ENCODE measurements around the gene KLHL34.

The KLHL34 gene

DNA sequence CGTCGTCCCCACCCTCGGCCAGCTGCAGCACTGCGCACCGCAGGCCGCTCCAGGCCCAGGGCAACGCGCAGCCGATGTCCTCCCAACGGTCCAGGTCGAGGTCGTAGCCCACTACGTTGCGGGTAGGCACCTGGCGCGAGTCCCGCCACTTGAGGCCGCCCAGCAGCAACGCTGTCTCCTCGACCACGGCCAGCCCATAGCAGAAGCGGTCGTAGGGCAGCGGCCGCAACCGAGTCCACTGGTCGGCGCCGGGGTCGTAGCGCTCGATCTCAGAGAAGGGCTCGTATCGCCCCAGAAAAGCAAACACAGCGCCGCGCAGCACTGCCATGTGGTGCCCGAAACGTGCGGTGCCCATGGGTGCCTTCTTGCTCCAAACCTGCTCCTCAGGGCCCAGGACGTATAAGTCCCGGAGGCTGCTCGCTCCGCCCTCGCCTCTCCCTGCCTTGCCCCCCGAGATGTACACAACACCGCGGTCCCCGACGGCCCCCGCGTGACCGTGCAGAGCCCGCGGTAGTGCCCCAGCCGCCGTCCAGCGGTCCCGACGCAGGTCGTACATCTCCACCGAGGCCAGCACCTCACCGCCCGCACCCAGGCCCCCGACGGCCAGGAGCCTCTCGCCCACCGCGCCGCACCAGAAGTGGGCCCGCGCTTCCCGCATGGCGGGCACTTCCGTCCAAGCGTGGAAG lies 2.1 kb downstream of the KLHL34 start:
- H3K27ac ChIP-seq (ENCODE audit: low read depth, low read length) = no peak overlapping the region

GRCh38 chrX:21645886-21646285 lies 12.2 kb downstream of the KLHL34 start:
- Histone ChIP-seq H3K27ac (ENCODE audit: low read depth, low read length) (no peak overlapping the region), H3K36me3 (ENCODE audit: control insufficient read depth, insufficient read depth, low read length) (no peaks in the 10 kb centered on the region), H3K27me3 (ENCODE audit: control insufficient read depth, insufficient read depth, low read length) (no peaks in the 10 kb centered on the region), H3K4me3 (ENCODE audit: low read depth, low read length) (no peak overlapping the region), H3K4me1 (ENCODE audit: control insufficient read depth, insufficient read depth, low read length) (peaks cover 12% of the 10 kb centered on the region; the same call in 1 of the 2 replicates), H3K9me3 (ENCODE audit: control insufficient read depth, insufficient read depth, low read length) (no peaks in the 10 kb centered on the region), H3K9ac (ENCODE audit: low read depth, low read length) (no peak overlapping the region)

More for the DNA sequence above, 2.1 kb downstream of the KLHL34 start:
- Histone ChIP-seq H3K36me3 (ENCODE audit: control insufficient read depth, insufficient read depth, low read length) (0 out of 2 replicates have a peak, but pooled peaks cover 5% of the 10 kb centered on the region), H3K9ac (ENCODE audit: low read depth, low read length) (no peak overlapping the region), H3K9me3 (ENCODE audit: control insufficient read depth, insufficient read depth, low read length) (no peaks in the 10 kb centered on the region), H3K4me3 (ENCODE audit: low read depth, low read length) (no peak overlapping the region), H3K27me3 (ENCODE audit: control insufficient read depth, insufficient read depth, low read length) (no peaks in the 10 kb centered on the region), H3K4me1 (ENCODE audit: control insufficient read depth, insufficient read depth, low read length) (no peaks in the 10 kb centered on the region)

DNA sequence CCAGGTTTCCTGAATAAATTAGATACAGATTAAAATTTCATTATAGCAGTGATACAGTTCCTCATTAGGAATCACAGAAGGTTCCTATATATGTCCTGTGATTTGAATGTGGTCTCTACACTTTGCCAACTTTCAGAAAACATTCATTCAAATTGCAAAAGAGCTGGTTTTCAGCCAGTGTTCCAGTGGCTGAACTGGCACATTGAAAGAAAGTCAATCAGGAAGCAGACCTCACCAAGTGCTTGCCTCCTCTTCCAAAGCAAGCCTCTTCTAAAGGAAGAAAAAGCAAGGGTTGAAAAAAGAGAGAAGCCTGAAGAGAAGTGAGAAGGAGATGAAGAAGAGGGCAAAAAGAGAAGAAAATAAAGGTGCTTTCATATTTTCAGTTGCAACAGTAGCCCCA lies 12.7 kb downstream of the KLHL34 start:
- Histone ChIP-seq H3K36me3 (ENCODE audit: control insufficient read depth, insufficient read depth, low read length) (no peaks in the 10 kb centered on the region), H3K4me1 (ENCODE audit: control insufficient read depth, insufficient read depth, low read length) (peaks cover 12% of the 10 kb centered on the region; the same call in 1 of the 2 replicates), H3K27ac (ENCODE audit: low read depth, low read length) (no peak overlapping the region), H3K9me3 (ENCODE audit: control insufficient read depth, insufficient read depth, low read length) (no peaks in the 10 kb centered on the region), H3K9ac (ENCODE audit: low read depth, low read length) (no peak overlapping the region), H3K4me3 (ENCODE audit: low read depth, low read length) (no peak overlapping the region), H3K27me3 (ENCODE audit: control insufficient read depth, insufficient read depth, low read length) (no peaks in the 10 kb centered on the region)

DNA sequence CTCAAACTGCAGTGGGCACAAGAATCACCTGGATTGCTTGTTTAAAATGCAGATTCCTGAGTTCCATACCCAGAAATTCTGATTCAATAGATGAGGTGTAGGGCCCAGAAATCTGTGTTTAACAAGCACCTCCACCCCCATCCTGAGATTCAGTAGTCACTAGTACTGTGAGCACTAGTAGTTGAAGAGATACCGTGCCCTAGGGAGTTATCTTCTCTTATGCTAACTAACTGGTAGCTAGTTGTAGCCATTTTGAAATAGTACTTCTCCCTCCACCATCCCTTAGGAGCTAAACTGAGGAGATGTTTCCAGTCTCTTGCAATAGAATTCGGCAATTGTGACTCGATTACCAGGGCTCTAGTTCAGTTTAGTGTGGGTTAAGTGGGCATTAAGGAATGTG lies 18.4 kb downstream of the KLHL34 start:
- Histone ChIP-seq H3K36me3 (ENCODE audit: control insufficient read depth, insufficient read depth, low read length) (no peaks in the 10 kb centered on the region), H3K9ac (ENCODE audit: low read depth, low read length) (no peak overlapping the region), H3K27me3 (ENCODE audit: control insufficient read depth, insufficient read depth, low read length) (no peaks in the 10 kb centered on the region), H3K9me3 (ENCODE audit: control insufficient read depth, insufficient read depth, low read length) (no peaks in the 10 kb centered on the region), H3K4me3 (ENCODE audit: low read depth, low read length) (no peak overlapping the region), H3K27ac (ENCODE audit: low read depth, low read length) (no peak overlapping the region), H3K4me1 (ENCODE audit: control insufficient read depth, insufficient read depth, low read length) (peaks cover 9% of the 10 kb centered on the region)

DNA sequence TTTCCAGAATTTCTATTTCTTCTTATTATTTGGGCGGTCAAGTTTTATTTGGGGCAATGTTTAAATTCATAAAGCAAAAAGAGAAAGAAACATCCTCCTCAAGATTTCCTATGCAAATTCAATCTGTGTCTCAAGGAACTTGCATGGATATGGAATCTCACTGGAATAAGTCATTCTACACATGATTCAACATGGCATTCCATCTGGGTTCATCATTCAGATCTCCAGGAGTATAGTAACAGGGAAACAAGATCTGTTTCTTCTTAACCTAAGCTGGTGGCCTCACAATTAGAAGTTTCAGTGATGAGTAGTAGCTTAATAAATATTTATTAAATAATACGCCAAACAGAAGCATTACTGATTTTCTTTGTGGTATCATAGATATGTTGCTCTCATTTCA lies 19.8 kb downstream of the KLHL34 start:
- Histone ChIP-seq H3K9ac (ENCODE audit: low read depth, low read length) (no peak overlapping the region), H3K4me1 (ENCODE audit: control insufficient read depth, insufficient read depth, low read length) (peaks cover 14% of the 10 kb centered on the region), H3K27ac (ENCODE audit: low read depth, low read length) (no peak overlapping the region), H3K9me3 (ENCODE audit: control insufficient read depth, insufficient read depth, low read length) (no peaks in the 10 kb centered on the region), H3K27me3 (ENCODE audit: control insufficient read depth, insufficient read depth, low read length) (no peaks in the 10 kb centered on the region), H3K4me3 (ENCODE audit: low read depth, low read length) (no peak overlapping the region), H3K36me3 (ENCODE audit: control insufficient read depth, insufficient read depth, low read length) (no peaks in the 10 kb centered on the region)

GRCh38 chrX:21632027-21632426 lies 26.1 kb downstream of the KLHL34 start:
- H3K27ac ChIP-seq (ENCODE audit: low read depth, low read length) = no peak overlapping the region
- peaks cover 11% of the 10 kb centered on the region; the same call in 1 of the 2 replicates for H3K4me1 ChIP-seq (ENCODE audit: control insufficient read depth, insufficient read depth, low read length)
- no peak overlapping the region for H3K4me3 ChIP-seq (ENCODE audit: low read depth, low read length)
- no peaks in the 10 kb centered on the region for H3K27me3 ChIP-seq (ENCODE audit: control insufficient read depth, insufficient read depth, low read length)
- H3K36me3 ChIP-seq (ENCODE audit: control insufficient read depth, insufficient read depth, low read length) = no peaks in the 10 kb centered on the region
- no peaks in the 10 kb centered on the region for H3K9me3 ChIP-seq (ENCODE audit: control insufficient read depth, insufficient read depth, low read length)
- H3K9ac ChIP-seq (ENCODE audit: low read depth, low read length) = no peak overlapping the region

DNA sequence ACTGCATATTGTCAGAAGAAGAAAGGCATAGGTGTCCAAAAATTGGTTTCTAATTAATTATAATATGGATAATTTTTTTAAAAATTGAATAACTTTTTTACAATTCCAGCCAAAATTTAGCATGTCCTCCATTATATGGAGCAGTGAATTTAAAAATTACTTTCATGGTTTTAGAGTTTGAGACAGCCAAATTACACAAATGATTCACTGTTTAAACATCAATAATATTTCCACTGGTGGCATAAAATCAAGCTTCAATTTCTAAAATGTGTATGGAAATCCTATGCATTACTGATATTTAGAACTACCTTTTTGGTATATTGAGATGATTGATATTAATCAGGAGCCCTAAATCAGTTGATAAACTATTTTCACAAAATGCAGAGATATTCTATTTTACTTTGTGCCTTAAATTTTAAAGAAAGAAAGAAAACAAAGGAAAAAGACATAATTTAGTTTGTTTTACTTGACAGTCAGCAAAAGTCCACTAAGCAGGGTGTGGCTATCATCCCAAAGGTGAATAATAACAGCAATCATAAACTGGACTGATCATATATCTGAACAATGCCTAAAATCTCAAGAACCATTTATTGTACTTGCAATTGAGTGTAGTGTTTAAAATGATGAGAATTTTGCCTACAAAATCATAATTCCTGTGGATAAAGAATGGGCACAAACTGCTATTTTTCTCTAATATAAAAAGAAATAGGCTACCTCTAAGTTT lies 34.2 kb downstream of the KLHL34 start:
- Histone ChIP-seq H3K27me3 (ENCODE audit: control insufficient read depth, insufficient read depth, low read length) (no peaks in the 10 kb centered on the region), H3K27ac (ENCODE audit: low read depth, low read length) (no peak overlapping the region), H3K9ac (ENCODE audit: low read depth, low read length) (no peak overlapping the region), H3K4me1 (ENCODE audit: control insufficient read depth, insufficient read depth, low read length) (peaks cover 10% of the 10 kb centered on the region; the same call in 1 of the 2 replicates), H3K9me3 (ENCODE audit: control insufficient read depth, insufficient read depth, low read length) (no peaks in the 10 kb centered on the region), H3K36me3 (ENCODE audit: control insufficient read depth, insufficient read depth, low read length) (no peaks in the 10 kb centered on the region), H3K4me3 (ENCODE audit: low read depth, low read length) (no peak overlapping the region)

DNA sequence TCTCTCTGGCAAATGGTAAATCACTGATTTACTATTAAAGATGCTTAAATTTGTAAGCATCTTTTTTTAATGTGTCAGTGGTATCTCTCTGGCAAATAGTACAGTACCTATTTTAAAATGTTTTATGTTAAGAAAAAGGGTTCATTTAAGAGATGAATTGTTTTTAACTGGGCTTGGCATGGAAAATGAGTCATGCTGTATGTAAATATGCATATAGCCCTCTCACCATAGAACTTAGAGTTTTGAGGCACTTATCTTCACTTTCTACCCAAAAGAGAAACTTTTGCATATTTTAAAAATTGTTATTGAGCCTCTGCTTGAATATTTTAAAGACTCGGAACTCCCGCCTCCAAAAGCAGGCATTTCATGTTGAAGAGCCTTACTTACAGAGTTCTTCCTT lies 37.9 kb downstream of the KLHL34 start:
- H3K27ac ChIP-seq (ENCODE audit: low read depth, low read length) = no peak overlapping the region
- no peak overlapping the region for H3K4me3 ChIP-seq (ENCODE audit: low read depth, low read length)
- no peaks in the 10 kb centered on the region for H3K27me3 ChIP-seq (ENCODE audit: control insufficient read depth, insufficient read depth, low read length)
- no peak overlapping the region for H3K9ac ChIP-seq (ENCODE audit: low read depth, low read length)
- peaks cover 10% of the 10 kb centered on the region; the same call in 1 of the 2 replicates for H3K4me1 ChIP-seq (ENCODE audit: control insufficient read depth, insufficient read depth, low read length)
- H3K9me3 ChIP-seq (ENCODE audit: control insufficient read depth, insufficient read depth, low read length) = no peaks in the 10 kb centered on the region
- H3K36me3 ChIP-seq (ENCODE audit: control insufficient read depth, insufficient read depth, low read length) = no peaks in the 10 kb centered on the region

DNA sequence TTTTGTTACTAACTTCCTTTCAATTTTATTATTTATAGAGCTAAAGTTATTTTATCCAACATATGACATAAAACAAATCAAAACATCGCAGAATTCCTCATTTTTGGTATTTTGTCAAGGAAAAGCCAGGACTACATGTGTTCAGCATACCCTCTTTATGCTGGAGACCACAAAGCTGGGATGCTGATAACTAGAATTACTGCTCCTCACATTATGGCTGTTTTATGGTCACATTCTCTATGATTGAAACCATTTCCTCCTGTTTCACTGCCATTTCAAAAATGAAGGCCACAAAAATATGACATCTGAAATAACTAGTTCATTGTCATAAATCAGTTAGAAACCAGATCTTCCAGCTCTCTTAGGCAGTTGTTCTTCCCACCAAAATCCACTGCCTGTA lies 41.7 kb downstream of the KLHL34 start:
- H3K4me3 ChIP-seq (ENCODE audit: low read depth, low read length) = no peak overlapping the region
- H3K9me3 ChIP-seq (ENCODE audit: control insufficient read depth, insufficient read depth, low read length) = no peaks in the 10 kb centered on the region
- no peak overlapping the region for H3K27ac ChIP-seq (ENCODE audit: low read depth, low read length)
- H3K27me3 ChIP-seq (ENCODE audit: control insufficient read depth, insufficient read depth, low read length) = no peaks in the 10 kb centered on the region
- 0 out of 2 replicates have a peak, but pooled peaks cover 10% of the 10 kb centered on the region for H3K36me3 ChIP-seq (ENCODE audit: control insufficient read depth, insufficient read depth, low read length)
- H3K4me1 ChIP-seq (ENCODE audit: control insufficient read depth, insufficient read depth, low read length) = peaks cover 10% of the 10 kb centered on the region; the same call in 1 of the 2 replicates
- no peak overlapping the region for H3K9ac ChIP-seq (ENCODE audit: low read depth, low read length)

- no peak overlapping the region for H3K27ac ChIP-seq (ENCODE audit: low read depth, low read length)
- no peak overlapping the region for H3K9ac ChIP-seq (ENCODE audit: low read depth, low read length)
- no peaks in the 10 kb centered on the region for H3K9me3 ChIP-seq (ENCODE audit: control insufficient read depth, insufficient read depth, low read length)
- no peaks in the 10 kb centered on the region for H3K4me1 ChIP-seq (ENCODE audit: control insufficient read depth, insufficient read depth, low read length)
- peaks cover 33% of the 10 kb centered on the region; the same call in 1 of the 2 replicates for H3K36me3 ChIP-seq (ENCODE audit: control insufficient read depth, insufficient read depth, low read length)
- no peaks in the 10 kb centered on the region for H3K27me3 ChIP-seq (ENCODE audit: control insufficient read depth, insufficient read depth, low read length)
- H3K4me3 ChIP-seq (ENCODE audit: low read depth, low read length) = no peak overlapping the region
Observed at GRCh38 chrX:21612154-21612553, 46.0 kb downstream of the KLHL34 start.

GRCh38 chrX:21610168-21610567 lies 48.0 kb downstream of the KLHL34 start:
- Histone ChIP-seq H3K4me1 (ENCODE audit: control insufficient read depth, insufficient read depth, low read length) (no peaks in the 10 kb centered on the region), H3K36me3 (ENCODE audit: control insufficient read depth, insufficient read depth, low read length) (peaks cover 43% of the 10 kb centered on the region), H3K27me3 (ENCODE audit: control insufficient read depth, insufficient read depth, low read length) (no peaks in the 10 kb centered on the region), H3K4me3 (ENCODE audit: low read depth, low read length) (no peak overlapping the region), H3K9ac (ENCODE audit: low read depth, low read length) (no peak overlapping the region), H3K27ac (ENCODE audit: low read depth, low read length) (no peak overlapping the region), H3K9me3 (ENCODE audit: control insufficient read depth, insufficient read depth, low read length) (no peaks in the 10 kb centered on the region)
